Fibroblast of skin of scalp (primary cell): ENCODE data around the gene CDC42EP1. TPM values are rescaled to one million over a fixed set of nuclear protein-coding genes. Genes with fewer than 3 reads are reported as not detected.
A peak's percentile ranks its signal among the peaks of the same experiment; 100 is the strongest.
"Not testable (repeated sequence)": the region's sequence is repeated elsewhere in the genome, so short reads cannot be mapped to it uniquely, and the experiment has no call there.

Experiments used
- DNase-seq: peaks from one replicate; pipeline ENCODE4 v3.0.0-alpha.2; 2013
- polyA plus RNA-seq, 2 experiments: library from polyadenylated mRNA; unstranded; fragments of 120-200 nt; gene quantifications; one replicate each; pipeline ENCODE4 v1.2.1, GENCODE V29; 2013; ENCODE audit not compliant: insufficient read length in 2 of 2

CDC42EP1 gene
- polyA plus RNA-seq (2013, experiment 1 of 2; ENCODE audit: insufficient read length), result 146 TPM
- polyA plus RNA-seq (2013, experiment 2 of 2; ENCODE audit: insufficient read length), result 130 TPM

GRCh38 chr22:37559901-37560607 is at the start of gene CDC42EP1:
Gene CDC42EP1 (plus strand): TSS chr22:37560480. CDS start chr22:37566350, 5,870 bp downstream.
- peak; percentile 80 for DNase-seq

- DNase-seq, result no peak
Measured at GRCh38 chr22:37511395-37512104, 48.7 kb upstream of the CDC42EP1 start.

- DNase-seq, result no peak
Measured at GRCh38 chr22:37514526-37515051, 45.7 kb upstream of the CDC42EP1 start.

GRCh38 chr22:37515901-37516300 is 44.4 kb upstream of the CDC42EP1 start:
- DNase-seq, result no peak

GRCh38 chr22:37516456-37516855 is 43.8 kb upstream of the CDC42EP1 start:
- DNase-seq, result no peak

- DNase-seq, result no peak
Measured at GRCh38 chr22:37517826-37518450, 42.3 kb upstream of the CDC42EP1 start.

- DNase-seq, result no peak
Measured at GRCh38 chr22:37518509-37519267, 41.6 kb upstream of the CDC42EP1 start.

- no peak for DNase-seq
Measured at GRCh38 chr22:37519268-37520195, 40.7 kb upstream of the CDC42EP1 start, which contains the start of gene CARD10. Gene CARD10 (minus strand): TSS chr22:37519415. CDS start chr22:37519200, 215 bp downstream.

GRCh38 chr22:37520776-37521191 is 39.5 kb upstream of the CDC42EP1 start:
- DNase-seq, result no peak

- no peak for DNase-seq
Measured at GRCh38 chr22:37521236-37521739, 39.0 kb upstream of the CDC42EP1 start.

- no peak for DNase-seq
Measured at GRCh38 chr22:37522482-37522881, 37.8 kb upstream of the CDC42EP1 start.

- peak; percentile 92 for DNase-seq
Measured at GRCh38 chr22:37525073-37525745, 35.1 kb upstream of the CDC42EP1 start.

- DNase-seq, result no peak
Measured at GRCh38 chr22:37525746-37526350, 34.4 kb upstream of the CDC42EP1 start.

GRCh38 chr22:37526376-37526775 is 33.9 kb upstream of the CDC42EP1 start:
- DNase-seq, result peak; percentile 89

- DNase-seq, result not testable (repeated sequence)
Measured at GRCh38 chr22:37527081-37527752, 33.1 kb upstream of the CDC42EP1 start.

GRCh38 chr22:37527952-37528351 is 32.3 kb upstream of the CDC42EP1 start:
- not testable (repeated sequence) for DNase-seq

- no peak for DNase-seq
Measured at GRCh38 chr22:37529652-37530345, 30.5 kb upstream of the CDC42EP1 start.

- peak; percentile 79 for DNase-seq
Measured at GRCh38 chr22:37533995-37534394, 26.3 kb upstream of the CDC42EP1 start.
